ENCODE results near the gene RPL18A. TPM values are rescaled to one million over a fixed set of nuclear protein-coding genes. Genes with fewer than 3 reads are reported as not detected.

Gene RPL18A
- total and polyA plus RNA-seq, 2 donors (not counting 1 experiment from before 2014, with no cell fraction given), result 3,228 to 3,761 TPM

DNA sequence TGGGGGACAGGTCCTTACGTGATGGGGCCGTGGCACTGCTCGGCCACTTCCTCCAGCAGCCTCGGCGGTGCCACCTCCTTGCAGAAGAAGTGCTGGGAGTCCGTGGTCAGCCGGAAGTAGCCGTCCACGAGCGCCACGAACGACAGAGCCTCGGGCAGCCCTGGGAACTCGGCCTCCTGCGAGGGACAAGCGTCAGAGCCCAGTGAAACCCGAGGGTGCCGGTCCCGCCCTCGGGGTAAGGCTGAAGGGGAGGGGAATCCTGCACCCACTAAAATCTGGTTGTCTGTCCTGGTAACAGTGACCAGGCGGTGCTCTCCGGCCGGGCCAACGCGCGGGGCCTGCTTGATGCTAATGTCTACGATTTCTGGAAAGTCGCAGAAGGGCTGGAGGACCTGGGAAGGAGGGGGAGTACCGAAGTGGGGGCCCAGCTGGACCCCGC, 18.3 kb upstream of the RPL18A start:
- Histone ChIP-seq H3K27me3 (replicated peaks in 1 of 4; ENCODE audit: control extremely low read depth in 1 of 4, control insufficient read depth in 3 of 4, insufficient read depth in 4 of 4, low read length in 3 of 4) (no peaks in the 10 kb centered on the region), H3K4me1 (ENCODE audit: control insufficient read depth in 2 of 2, insufficient read depth in 2 of 2, low read length in 2 of 2) (peaks cover 17 to 32% of the 10 kb centered on the region in 2 donors), H3K79me2 (ENCODE audit: control insufficient read depth, insufficient read depth, low read length) (peaks cover 66% of the 10 kb centered on the region), H4K20me1 (ENCODE audit: control insufficient read depth, insufficient read depth, low read length, poor library complexity, severe bottlenecking) (peaks cover 46% of the 10 kb centered on the region), H3K4me3 (ENCODE audit: control extremely low read depth in 1 of 5, extremely low read depth in 1 of 5, insufficient read depth in 1 of 5, low read depth in 2 of 5, low read length in 4 of 5) (no peak overlapping the region), H3K36me3 (replicated peaks in 1 of 2; ENCODE audit: control extremely low read depth in 1 of 2, control insufficient read depth in 1 of 2, extremely low read depth in 1 of 2, insufficient read depth in 2 of 2, low read length in 1 of 2) (peaks cover 0 to 73% of the 10 kb centered on the region in 2 experiments), H3K9ac (ENCODE audit: low read length) (no peak overlapping the region), H3K9me3 (ENCODE audit: control extremely low read depth in 1 of 3, control insufficient read depth in 2 of 3, insufficient read depth in 1 of 3, low read length in 2 of 3) (peaks cover 0 to 6% (median 0%) of the 10 kb centered on the region in 3 donors), H3K4me2 (replicated peaks; ENCODE audit: low read depth, low read length, poor library complexity, severe bottlenecking) (no peak overlapping the region), H2AFZ (ENCODE audit: insufficient read depth, low read depth, low read length, poor library complexity, severe bottlenecking) (no peak overlapping the region), H3K27ac (ENCODE audit: low read length in 2 of 2) (no peak overlapping the region)
- no peak for DNase-seq
- POLR2A ChIA-PET, result no interaction called here
- WGBS (ENCODE audit: insufficient coverage), result 94% methylated on average over 23 of the region's 30 CpGs
- ATAC-seq (ENCODE audit: low read depth), result no peak
- CTCF ChIA-PET, result no interaction called here
- H3K9me3 Mint-ChIP-seq (ENCODE audit: insufficient read depth), result no peaks in the 10 kb centered on the region
- intact Hi-C loops (cut with micrococcal nuclease), result no loop called here
- no peak overlapping the region for H3K27ac Mint-ChIP-seq
- peaks cover 24% of the 10 kb centered on the region for H3K4me1 Mint-ChIP-seq
- TF ChIP-seq EZH2 (IDR thresholded peaks at IDR 0.05; ENCODE audit: borderline replicate concordance, insufficient read depth, low read depth, low read length, poor library complexity, severe bottlenecking) (no peak), CTCF (IDR thresholded peaks at IDR 0.05) (no peak)
- H3K27me3 Mint-ChIP-seq, result no peaks in the 10 kb centered on the region
- H3K4me3 Mint-ChIP-seq, result no peak overlapping the region

- Histone ChIP-seq H3K4me1 (ENCODE audit: control insufficient read depth in 2 of 2, insufficient read depth in 2 of 2, low read length in 2 of 2) (peaks cover 22 to 39% of the 10 kb centered on the region in 2 donors), H3K27me3 (replicated peaks in 1 of 4; ENCODE audit: control extremely low read depth in 1 of 4, control insufficient read depth in 3 of 4, insufficient read depth in 4 of 4, low read length in 3 of 4) (no peaks in the 10 kb centered on the region), H3K4me2 (replicated peaks; ENCODE audit: low read depth, low read length, poor library complexity, severe bottlenecking) (no peak overlapping the region), H4K20me1 (ENCODE audit: control insufficient read depth, insufficient read depth, low read length, poor library complexity, severe bottlenecking) (peaks cover 46% of the 10 kb centered on the region), H3K79me2 (ENCODE audit: control insufficient read depth, insufficient read depth, low read length) (peaks cover 73% of the 10 kb centered on the region), H3K9ac (ENCODE audit: low read length) (no peak overlapping the region), H3K9me3 (ENCODE audit: control extremely low read depth in 1 of 3, control insufficient read depth in 2 of 3, insufficient read depth in 1 of 3, low read length in 2 of 3) (peaks cover 0 to 6% (median 0%) of the 10 kb centered on the region in 3 donors), H3K36me3 (replicated peaks in 1 of 2; ENCODE audit: control extremely low read depth in 1 of 2, control insufficient read depth in 1 of 2, extremely low read depth in 1 of 2, insufficient read depth in 2 of 2, low read length in 1 of 2) (peaks cover 0 to 68% of the 10 kb centered on the region in 2 experiments), H3K4me3 (ENCODE audit: control extremely low read depth in 1 of 5, extremely low read depth in 1 of 5, insufficient read depth in 1 of 5, low read depth in 2 of 5, low read length in 4 of 5) (no peak overlapping the region), H2AFZ (ENCODE audit: insufficient read depth, low read depth, low read length, poor library complexity, severe bottlenecking) (no peak overlapping the region), H3K27ac (ENCODE audit: low read length in 2 of 2) (no peak overlapping the region)
- Mint-ChIP-seq H3K27ac (no peak overlapping the region), H3K27me3 (no peaks in the 10 kb centered on the region), H3K4me1 (peaks cover 26% of the 10 kb centered on the region), H3K9me3 (ENCODE audit: insufficient read depth) (no peaks in the 10 kb centered on the region), H3K4me3 (no peak overlapping the region)
- 95% methylated on average over 50 of the region's 56 CpGs for WGBS (ENCODE audit: insufficient coverage)
- no peak for TF ChIP-seq EZH2 (IDR thresholded peaks at IDR 0.05; ENCODE audit: borderline replicate concordance, insufficient read depth, low read depth, low read length, poor library complexity, severe bottlenecking)
- no peak for TF ChIP-seq CTCF (IDR thresholded peaks at IDR 0.05)
- intact Hi-C loops (cut with micrococcal nuclease), result no loop called here
- ChIA-PET CTCF (no interaction called here), POLR2A (interaction anchor here (0.6 kb wide), 1 partner anchor 164 kb away, joined by 5 read pairs; no protein-coding TSS in a partner anchor)
- peak; percentile 45 for DNase-seq
- ATAC-seq (ENCODE audit: low read depth), result peak; percentile 41
Measured at GRCh38 chr19:17841810-17842662, 17.7 kb upstream of the RPL18A start.

All from B cell (primary cell).